Spleen (tissue), 7 donors: Measurements from ENCODE around the gene DIABLO.
A peak's percentile ranks its signal among the peaks of the same experiment; 100 is the strongest.

Experiments
- POLR2AphosphoS5 ChIP-seq, 3 donors: sonication (generic); formaldehyde crosslinking; IDR thresholded peaks; one replicate each; pipeline ENCODE4 v1.5.1; 2017; ENCODE audit warnings: antibody characterized with exemption in 3 of 3
- TF ChIP-seq, protein P1 (sequence below), 11 experiments: fragments of 200-600 bp in 7 of 11; fragments of 450-650 bp in 4 of 11; sonication (generic) in 4 of 11; IDR thresholded peaks in 8 of 11; conservative IDR thresholded peaks in 3 of 11; 1 replicate in 7 of 11; 2 replicates in 4 of 11; pipeline versions ENCODE4 v1.4.0 to v1.8.0; 2016 to 2021; ENCODE audit warnings: antibody characterized with exemption in 11 of 11, inconsistent platforms in 4 of 11, mild to moderate bottlenecking in 1 of 11
- donor health status: DM: no; HTN: no; CAD: no; lungs with moderate emphysema.
- donor health status: DM: no; HTN: no; CAD: no.
- donor health status: DM: no; HTN: no; CAD: no.

DNA sequence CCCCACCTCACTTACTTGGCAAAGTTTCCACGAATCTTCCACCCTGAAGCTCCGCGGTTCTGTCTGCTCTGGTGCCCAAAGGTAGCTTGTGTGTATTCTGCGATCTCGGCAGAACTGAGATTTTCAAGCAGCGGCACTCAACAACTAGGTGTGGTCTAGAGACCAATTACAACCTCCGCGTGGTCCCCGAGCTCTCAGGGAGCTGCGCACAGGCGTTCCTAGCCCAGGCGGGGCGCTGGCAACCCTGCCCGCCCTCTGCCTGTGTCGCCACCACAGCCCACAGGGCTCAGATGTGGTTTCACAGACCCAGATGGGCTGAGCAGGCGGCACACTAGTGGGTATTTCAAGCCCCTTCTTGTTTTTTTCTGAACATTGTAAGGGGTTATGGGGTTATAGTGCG lies 1.5 kb upstream of the DIABLO start:
- peak in 2 of 3 donors; percentile 27 to 59 for TF ChIP-seq POLR2AphosphoS5 (IDR thresholded peaks at IDR 0.05)
- TF ChIP-seq, protein P1, sequence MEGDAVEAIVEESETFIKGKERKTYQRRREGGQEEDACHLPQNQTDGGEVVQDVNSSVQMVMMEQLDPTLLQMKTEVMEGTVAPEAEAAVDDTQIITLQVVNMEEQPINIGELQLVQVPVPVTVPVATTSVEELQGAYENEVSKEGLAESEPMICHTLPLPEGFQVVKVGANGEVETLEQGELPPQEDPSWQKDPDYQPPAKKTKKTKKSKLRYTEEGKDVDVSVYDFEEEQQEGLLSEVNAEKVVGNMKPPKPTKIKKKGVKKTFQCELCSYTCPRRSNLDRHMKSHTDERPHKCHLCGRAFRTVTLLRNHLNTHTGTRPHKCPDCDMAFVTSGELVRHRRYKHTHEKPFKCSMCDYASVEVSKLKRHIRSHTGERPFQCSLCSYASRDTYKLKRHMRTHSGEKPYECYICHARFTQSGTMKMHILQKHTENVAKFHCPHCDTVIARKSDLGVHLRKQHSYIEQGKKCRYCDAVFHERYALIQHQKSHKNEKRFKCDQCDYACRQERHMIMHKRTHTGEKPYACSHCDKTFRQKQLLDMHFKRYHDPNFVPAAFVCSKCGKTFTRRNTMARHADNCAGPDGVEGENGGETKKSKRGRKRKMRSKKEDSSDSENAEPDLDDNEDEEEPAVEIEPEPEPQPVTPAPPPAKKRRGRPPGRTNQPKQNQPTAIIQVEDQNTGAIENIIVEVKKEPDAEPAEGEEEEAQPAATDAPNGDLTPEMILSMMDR (IDR thresholded peaks at IDR 0.05 in 8 of 11, conservative IDR thresholded peaks at IDR 0.05 in 3 of 11), result no peak
